ENCODE results near the gene P2RX7.

Gene P2RX7

GRCh38 chr12:121116318-121117225 lies 16.1 kb upstream of the P2RX7 start:
- H3K27ac ChIP-seq, result no peak overlapping the region
- H3K27me3 ChIP-seq, result no peaks in the 10 kb centered on the region
- H3K9me3 ChIP-seq, result no peaks in the 10 kb centered on the region
- H3K4me1 ChIP-seq (ENCODE audit: control insufficient read depth in 1 of 2, insufficient read depth in 1 of 2, low read depth in 1 of 2, low read length in 1 of 2), result no peaks in the 10 kb centered on the region
- H3K4me3 ChIP-seq (ENCODE audit: low read depth in 1 of 2, low read length in 1 of 2), result no peak overlapping the region
- H3K36me3 ChIP-seq, result no peaks in the 10 kb centered on the region
- TF ChIP-seq CTCF (IDR thresholded peaks at IDR 0.05), result no peak

DNA sequence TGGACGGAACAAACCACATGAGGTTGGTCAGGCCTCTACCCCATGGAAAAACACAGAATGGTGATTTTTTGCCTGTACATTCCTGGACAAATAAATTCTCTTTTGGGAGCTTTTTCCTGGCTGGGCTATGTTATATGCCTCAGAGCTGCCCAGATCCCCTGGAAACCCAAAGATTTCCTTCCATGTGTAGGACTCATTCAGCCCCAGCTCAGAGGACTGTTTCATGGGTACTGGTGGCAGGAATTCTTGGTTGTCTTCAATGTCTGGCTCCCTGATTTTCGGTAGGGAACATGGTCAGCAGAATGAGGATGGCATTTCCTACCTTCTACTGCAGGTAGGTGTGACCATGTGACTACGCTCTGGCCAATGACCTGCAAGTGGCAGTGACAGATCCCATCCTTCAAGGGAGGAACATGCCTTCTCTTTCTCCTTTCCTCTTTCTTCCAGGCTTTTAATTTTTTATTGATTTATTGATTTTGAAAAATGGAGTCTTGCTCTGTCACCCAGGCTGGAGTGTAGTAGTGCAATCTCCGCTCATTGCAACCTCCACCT lies 15.4 kb upstream of the P2RX7 start:
- Histone ChIP-seq H3K4me1 (ENCODE audit: control insufficient read depth in 1 of 2, insufficient read depth in 1 of 2, low read depth in 1 of 2, low read length in 1 of 2) (no peaks in the 10 kb centered on the region), H3K9me3 (no peaks in the 10 kb centered on the region), H3K36me3 (no peaks in the 10 kb centered on the region), H3K27ac (no peak overlapping the region), H3K4me3 (ENCODE audit: low read depth in 1 of 2, low read length in 1 of 2) (no peak overlapping the region), H3K27me3 (no peaks in the 10 kb centered on the region)
- no peak for TF ChIP-seq CTCF (IDR thresholded peaks at IDR 0.05)

- H3K27ac ChIP-seq, result no peak overlapping the region
- H3K36me3 ChIP-seq, result no peaks in the 10 kb centered on the region
- no peak for TF ChIP-seq CTCF (IDR thresholded peaks at IDR 0.05)
- no peak overlapping the region for H3K4me3 ChIP-seq (ENCODE audit: low read depth in 1 of 2, low read length in 1 of 2)
- H3K4me1 ChIP-seq (ENCODE audit: control insufficient read depth in 1 of 2, insufficient read depth in 1 of 2, low read depth in 1 of 2, low read length in 1 of 2), result no peaks in the 10 kb centered on the region
- H3K27me3 ChIP-seq, result no peaks in the 10 kb centered on the region
- H3K9me3 ChIP-seq, result no peaks in the 10 kb centered on the region
Observed at GRCh38 chr12:121120323-121120722, 12.4 kb upstream of the P2RX7 start.

DNA sequence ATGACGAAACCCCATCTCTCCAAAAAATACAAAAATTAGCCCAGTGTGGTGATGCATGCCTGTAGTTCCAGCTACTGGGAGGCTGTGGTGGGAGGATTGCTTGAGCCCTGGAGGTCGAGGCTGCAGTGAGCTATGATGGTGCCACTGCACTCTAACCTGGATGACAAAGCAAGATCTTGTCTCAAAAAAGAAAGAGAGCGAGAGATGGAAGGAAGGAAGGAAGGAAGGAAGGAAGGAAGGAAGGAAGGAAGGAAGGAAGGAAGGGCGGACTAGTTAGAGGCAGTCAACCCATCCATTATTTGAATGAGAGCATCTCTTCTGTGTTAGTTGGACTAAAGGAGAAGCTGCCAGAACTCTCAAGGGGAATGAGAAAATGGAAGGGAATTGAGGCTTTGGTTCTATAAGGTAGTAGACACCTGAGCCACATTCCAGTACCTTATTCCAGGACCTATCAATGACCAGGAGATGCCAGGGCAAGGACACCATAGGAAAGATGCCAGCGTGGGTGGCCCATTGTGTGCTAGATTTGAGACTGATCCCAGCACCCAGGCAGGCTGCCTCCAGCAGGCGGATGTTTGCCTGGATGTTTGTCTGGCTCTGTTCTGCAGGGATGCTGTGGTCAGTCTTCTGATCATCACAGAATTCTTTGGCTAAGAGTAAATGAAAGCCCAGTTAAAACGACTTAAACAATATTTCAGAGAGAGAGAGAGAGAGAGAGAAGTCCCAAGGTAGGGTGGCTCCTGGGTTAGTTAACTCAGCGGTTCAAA lies 11.5 kb upstream of the P2RX7 start:
- no peaks in the 10 kb centered on the region for H3K9me3 ChIP-seq
- no peaks in the 10 kb centered on the region for H3K4me1 ChIP-seq (ENCODE audit: control insufficient read depth in 1 of 2, insufficient read depth in 1 of 2, low read depth in 1 of 2, low read length in 1 of 2)
- TF ChIP-seq CTCF (IDR thresholded peaks at IDR 0.05), result no peak
- H3K36me3 ChIP-seq, result no peaks in the 10 kb centered on the region
- H3K27me3 ChIP-seq, result no peaks in the 10 kb centered on the region
- no peak overlapping the region for H3K27ac ChIP-seq
- no peak overlapping the region for H3K4me3 ChIP-seq (ENCODE audit: low read depth in 1 of 2, low read length in 1 of 2)

GRCh38 chr12:121121805-121122204 lies 10.9 kb upstream of the P2RX7 start:
- H3K4me3 ChIP-seq (ENCODE audit: low read depth in 1 of 2, low read length in 1 of 2), result no peak overlapping the region
- no peak overlapping the region for H3K27ac ChIP-seq
- no peaks in the 10 kb centered on the region for H3K9me3 ChIP-seq
- no peaks in the 10 kb centered on the region for H3K36me3 ChIP-seq
- TF ChIP-seq CTCF (IDR thresholded peaks at IDR 0.05), result no peak
- no peaks in the 10 kb centered on the region for H3K4me1 ChIP-seq (ENCODE audit: control insufficient read depth in 1 of 2, insufficient read depth in 1 of 2, low read depth in 1 of 2, low read length in 1 of 2)
- H3K27me3 ChIP-seq, result no peaks in the 10 kb centered on the region
